NCI-H526 treated with DMSO at 0.1 percent for 48 hours (cell line): ENCODE results near the gene FHDC1.

Experiments
- DNase-seq: peaks from one replicate; lab custom pipeline; 2025; lab: John Stamatoyannopoulos, UW

FHDC1 gene

DNA sequence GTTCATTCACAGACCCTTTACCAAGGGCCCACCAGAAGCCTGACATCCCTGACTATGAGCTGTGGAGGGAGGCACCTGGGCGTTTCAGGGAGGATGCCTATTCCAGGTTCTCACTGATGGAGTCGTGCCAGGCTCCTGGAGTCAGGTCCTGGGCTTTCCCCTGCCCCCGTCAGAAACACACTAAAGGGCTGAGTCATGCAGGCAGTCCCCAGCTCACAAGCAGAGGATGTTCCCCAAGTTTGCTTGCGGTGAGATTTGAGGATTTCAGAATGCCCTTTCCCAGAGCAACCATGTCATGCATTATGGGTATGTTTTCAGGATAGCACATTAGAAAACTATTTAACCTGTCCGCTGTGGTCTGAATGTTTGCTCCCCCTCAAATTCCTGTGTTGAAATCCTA, 45.2 kb downstream of the FHDC1 start:
- DNase-seq: no peak

DNA sequence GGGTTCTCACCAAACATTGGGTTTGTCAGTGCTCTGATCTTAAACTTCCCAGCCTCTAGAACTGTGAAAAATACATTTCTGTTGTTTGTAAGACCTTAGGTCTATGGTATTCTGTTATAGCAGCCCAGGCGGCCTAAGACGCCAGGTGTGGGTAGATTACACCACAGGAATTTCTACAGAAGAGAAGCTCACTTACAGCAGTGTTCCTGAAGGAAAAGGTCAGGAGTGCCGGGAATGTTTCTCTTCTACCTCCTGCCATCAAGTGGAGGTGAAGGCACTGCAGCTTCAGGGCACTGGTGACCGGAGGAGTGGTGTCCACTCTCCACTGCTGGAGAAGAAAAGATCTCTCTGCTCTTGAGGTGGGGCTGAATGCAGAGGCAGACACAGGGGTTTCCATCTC, 45.7 kb downstream of the FHDC1 start:
- DNase-seq: no peak

DNA sequence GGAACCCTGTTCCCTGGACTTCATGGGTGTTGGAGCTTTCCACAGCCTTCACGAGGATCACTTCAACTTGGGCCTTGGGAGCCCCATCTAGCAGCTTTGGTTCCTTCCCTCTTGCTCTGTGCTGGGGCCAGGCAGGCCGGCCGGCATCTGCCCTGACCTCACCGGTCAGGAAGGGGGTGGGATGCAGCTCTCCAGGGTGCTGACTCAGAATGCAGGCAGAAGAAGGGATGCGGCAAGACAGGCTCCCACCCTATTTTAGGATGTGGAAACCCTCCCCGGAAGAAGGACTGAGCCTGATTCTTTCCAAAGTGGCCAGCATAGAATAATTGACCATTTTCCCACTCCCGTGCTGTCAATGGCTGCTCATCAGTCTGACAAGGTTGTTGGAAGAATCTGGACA, 47.1 kb downstream of the FHDC1 start:
- DNase-seq: no peak

DNA sequence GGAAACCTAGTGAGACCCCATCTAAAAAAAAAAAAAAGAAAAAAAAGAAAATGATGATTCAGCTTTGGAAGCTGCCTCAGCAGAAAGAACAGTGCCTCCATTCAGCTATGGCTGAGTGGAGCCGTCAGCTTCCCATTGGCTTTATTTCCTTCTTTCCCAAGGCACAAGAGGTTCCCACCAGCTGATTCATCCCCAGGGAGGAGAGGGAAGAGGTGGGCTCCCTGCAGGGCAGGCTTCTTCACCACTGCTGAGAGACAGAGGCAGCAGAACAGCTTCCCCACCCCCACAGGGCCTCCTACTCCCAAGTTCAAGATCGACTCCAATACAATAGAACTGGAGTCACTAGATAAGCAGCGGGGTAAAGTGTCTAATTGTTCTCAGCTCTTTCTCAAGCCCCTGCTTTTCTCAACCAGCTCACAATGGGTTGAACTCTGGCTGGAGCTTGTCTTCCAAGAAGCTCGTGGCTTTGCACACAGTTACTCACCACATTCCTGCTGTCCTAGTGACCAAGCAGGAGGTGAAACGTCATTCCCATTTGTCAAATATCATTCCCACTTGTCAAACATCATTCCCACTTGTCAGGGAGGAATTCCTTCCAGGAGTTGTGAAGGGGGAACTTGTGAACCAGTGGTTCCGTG, 47.8 kb downstream of the FHDC1 start:
- DNase-seq: no peak

DNA sequence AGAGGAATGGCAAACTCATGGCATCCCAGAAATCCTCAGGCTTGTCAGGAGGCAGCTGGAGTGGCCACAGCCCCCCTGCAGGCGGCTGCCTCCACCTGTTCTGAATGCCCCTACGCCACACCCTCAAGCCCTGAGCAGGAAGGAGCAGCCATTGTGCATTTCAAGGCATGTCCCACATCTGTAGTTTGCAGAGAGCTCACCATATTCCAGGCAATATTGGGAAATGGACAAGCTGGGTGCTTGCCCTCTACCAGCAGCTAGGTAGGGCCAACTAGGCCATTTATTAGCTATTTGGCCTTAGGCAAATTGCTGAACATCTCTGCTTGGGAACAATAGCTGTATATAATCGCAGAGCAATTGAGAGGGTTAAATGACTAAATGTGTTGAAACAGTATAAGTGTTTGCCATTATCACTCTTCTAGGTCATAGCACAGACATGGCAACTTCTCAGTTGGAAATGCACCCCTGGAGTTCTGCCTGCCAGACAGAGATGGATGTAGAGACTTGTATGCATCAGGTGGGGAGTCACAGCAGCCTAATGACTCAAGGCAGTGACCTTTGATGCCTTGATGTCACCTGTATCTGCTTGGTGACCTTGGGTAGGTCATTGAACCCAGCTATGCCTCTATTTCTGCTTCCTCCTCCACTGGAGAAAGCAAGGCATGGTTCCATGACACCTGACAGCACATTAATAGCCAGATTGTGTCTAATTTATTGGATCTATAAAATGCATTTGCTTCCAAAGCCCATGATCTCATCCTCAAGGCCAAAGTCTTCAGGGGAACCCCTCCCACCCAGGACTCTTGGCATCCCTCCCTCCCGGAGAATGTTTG, 52.8 kb downstream of the FHDC1 start:
- DNase-seq: no peak

DNA sequence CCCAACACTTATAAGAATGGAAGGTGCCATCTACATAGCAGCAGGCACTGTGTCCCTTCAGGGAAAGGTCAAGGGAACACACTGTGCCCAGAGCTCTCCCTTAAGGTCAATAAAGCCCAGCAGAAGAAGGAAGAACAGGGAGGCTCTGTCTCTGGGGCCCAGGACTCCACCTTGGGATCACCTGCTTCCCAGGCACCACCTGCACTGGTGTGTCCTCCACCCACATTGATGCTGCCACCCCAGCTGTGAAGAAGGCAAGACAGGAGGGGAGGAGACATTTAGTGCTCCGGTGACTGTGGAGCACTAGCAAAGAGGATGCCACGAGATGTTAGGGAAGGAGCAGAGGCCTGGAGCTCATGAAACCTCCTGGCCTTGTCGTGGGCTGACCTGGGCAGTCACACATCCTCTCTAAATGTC, 53.4 kb downstream of the FHDC1 start:
- no peak for DNase-seq

GRCh38 chr4:152990471-152991131, 54.5 kb downstream of the FHDC1 start:
- no peak for DNase-seq

DNA sequence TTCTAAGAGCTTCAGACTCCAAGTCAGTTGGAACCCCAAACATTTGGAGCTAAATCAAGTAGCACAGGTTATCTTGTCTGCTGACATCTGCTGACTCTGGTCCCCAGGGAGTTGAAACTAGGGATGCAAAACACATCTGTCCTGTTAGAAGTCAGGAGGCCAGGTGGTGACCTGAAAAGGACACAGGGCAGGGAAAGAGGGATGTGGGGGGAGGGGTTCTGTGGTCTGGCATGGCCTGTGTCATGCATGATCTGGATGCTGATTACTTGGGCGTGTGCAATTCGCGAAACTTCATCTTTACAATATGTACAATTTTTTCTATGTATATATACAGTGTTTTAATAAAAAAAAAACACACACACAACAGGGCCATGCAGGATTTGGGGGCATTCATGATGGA, 55.3 kb downstream of the FHDC1 start:
- no peak for DNase-seq

- no peak for DNase-seq
These were observed 55.9 kb downstream of the FHDC1 start for GRCh38 chr4:152992027-152992426.

- no peak for DNase-seq
These were observed 56.3 kb downstream of the FHDC1 start for GRCh38 chr4:152992466-152992865.

DNA sequence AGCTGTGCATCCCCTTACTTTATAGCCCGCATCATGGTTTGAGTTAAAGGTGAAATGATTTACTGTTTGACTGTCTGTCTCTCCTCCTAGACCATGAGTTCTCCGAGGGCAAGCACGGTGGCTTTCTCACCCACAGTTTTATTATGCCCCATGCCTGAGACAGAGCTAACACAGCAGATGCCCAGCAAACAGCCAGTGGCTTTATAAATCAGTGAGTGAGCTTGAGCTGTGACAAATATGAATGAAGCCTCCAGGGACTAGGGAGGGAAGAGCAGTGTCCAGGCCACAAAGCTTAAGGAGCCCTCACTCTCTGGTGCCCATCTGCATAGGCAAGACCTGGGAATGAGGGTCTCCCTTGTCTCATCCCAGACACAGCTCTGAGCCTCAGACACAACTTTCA, 57.9 kb downstream of the FHDC1 start:
- no peak for DNase-seq

DNA sequence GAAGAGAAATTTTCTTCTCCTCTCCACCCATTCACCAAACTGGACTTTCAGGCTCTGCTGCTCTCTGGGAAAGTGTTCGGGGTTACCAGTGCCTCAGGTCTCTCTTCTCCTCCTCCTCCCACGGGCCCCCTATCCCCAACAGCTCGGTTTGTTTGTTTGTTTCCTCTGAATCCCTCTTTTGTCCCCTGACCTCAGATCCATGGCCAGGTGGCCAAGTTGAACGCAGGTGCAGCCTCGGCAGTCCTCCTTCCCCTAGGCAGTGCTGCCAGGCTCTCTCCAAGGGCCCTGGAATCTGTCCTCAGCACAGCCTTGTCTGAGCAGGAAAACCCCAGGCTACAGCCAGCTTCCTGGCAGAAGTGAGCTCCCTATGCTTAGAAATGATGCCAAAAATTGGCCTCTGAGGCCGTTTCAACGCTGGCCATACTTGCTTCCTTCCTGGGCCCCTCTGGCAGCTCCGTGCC, 60.0 kb downstream of the FHDC1 start:
- no peak for DNase-seq

- DNase-seq: no peak
These were observed 60.5 kb downstream of the FHDC1 start for GRCh38 chr4:152996672-152997071.

- no peak for DNase-seq
These were observed 61.2 kb downstream of the FHDC1 start for GRCh38 chr4:152997288-152997687.

DNA sequence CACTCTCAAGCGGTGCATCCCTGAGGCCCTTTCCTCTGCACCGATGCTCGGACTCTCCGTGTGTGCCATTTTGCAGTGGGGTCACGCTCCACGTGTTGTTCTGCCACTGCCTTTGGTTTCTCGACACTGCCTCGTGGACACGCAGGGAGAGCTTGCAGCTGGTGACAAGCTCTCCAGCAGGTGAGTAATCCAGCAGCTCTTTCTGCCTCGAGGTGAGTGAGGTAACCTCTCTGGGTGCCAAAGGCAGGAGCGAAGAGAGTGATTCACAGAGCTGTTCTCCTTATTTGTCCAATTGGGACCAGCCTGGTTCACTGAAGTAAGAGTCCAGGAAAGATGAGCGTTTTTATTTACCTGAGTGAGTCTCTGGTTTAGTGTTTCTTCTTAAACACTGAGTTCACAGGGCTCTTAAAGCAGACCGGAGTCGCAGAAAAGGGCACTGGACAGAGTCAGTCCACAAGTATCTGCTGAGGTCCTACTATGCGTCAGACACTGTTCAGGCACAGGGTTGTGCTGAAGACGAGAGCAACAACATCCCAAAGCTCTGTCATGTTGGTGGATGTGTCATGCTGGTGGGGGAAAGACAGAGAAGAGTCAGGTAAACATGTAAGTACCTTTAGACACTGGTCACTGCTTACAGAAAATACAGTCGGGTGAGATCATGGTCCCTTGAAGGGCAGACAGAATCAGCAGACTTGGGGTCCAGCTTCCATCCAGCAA, 61.8 kb downstream of the FHDC1 start:
- DNase-seq: no peak

DNA sequence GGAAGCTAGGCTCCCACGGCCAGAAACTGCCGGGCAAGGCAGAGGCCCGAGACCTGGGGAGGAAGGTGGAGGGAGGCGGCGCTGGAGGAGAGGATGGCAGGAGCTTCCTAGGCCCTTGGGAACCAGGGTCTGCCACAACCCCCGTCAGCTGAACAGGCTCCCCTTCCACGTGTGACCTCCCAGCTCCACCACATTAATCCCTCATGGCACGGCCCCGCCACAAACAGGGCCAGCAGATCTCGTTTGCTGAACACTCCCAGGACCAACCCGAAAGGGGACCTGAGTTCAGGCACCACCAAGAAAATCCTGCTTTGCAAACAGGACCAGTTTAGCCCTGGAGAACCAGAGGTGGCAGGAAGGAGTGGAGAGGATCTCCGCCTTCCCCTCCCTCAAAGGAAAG, 62.7 kb downstream of the FHDC1 start:
- DNase-seq: no peak

GRCh38 chr4:152999346-153000075, 63.4 kb downstream of the FHDC1 start:
- DNase-seq: no peak

DNA sequence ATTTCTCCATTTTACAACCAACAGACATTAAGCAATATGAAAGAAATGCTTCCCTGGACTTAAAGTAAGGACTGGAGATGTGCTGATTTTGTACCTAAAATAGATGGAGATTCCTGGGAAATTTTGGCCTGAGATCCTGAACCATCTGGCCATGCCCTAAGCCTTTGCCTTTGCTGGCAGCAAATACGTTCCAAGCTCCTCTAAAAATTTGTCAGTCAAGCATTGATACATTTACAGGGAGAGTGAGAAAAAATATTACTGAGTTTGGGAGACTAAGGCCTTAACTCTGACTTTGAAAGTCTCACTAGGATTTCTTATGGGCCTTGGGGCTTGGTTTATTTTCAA, 63.9 kb downstream of the FHDC1 start:
- DNase-seq: no peak

- no peak for DNase-seq
These were observed 65.5 kb downstream of the FHDC1 start for GRCh38 chr4:153001626-153002025.

GRCh38 chr4:153002110-153002509, 66.0 kb downstream of the FHDC1 start:
- DNase-seq: no peak

DNA sequence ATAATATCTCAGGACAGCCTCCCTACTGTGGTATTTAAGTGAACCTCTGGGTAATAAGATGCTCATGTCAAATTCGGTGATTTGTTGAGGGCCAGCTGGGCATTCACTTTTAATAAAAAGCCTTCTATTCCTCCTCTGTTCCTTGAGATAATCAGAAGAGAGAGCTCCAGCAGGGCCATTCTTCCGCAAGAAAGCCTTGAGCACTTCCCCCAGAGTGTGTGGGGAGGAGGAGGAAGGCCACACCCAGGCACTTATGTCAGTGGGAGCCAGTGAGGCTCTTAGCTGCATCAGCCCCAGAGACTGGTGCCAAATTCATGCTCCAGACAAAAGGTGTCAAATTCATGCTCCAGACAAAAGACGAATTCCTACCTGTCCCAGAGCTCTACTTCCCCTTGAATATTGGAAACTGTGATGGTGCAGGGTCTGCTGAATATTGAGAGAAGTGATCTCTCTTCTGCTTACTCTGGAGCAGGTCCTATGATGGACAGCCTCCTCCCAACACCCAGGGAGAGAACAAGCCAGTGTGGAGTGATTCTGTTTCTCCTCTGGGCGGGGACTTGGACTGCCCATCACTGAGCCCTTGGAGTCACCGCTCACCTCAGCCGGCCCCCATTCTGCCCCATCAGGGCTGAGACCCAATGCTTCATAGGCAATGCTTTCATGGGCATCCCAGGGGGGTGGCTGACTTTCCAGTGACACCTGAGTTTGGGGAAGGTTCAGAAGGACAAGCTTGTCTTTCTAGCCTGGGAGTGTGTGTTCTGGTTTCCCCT, 68.1 kb downstream of the FHDC1 start:
- DNase-seq: no peak
